OCI-LY1 (cell line): ENCODE results near the gene DYSF.

Source experiments
- EZH2 ChIP-seq: fragments of 200-600 bp; sonication (generic), shearing (Covaris generic); IDR thresholded peaks from 2 replicates; pipeline ENCODE4 v1.8.0; 2017; ENCODE audit warnings: borderline replicate concordance, mixed run types, mild to moderate bottlenecking, antibody characterized with exemption, low read length, moderate library complexity, mixed read lengths
- TF ChIP-seq, protein P1 (sequence below): fragments of 200-600 bp; sonication (generic), shearing (Covaris generic); IDR thresholded peaks from 2 replicates; pipeline ENCODE4 v1.5.1; 2017; ENCODE audit warnings: mild to moderate bottlenecking, antibody characterized with exemption, low read length, moderate library complexity, mixed read lengths

DNA sequence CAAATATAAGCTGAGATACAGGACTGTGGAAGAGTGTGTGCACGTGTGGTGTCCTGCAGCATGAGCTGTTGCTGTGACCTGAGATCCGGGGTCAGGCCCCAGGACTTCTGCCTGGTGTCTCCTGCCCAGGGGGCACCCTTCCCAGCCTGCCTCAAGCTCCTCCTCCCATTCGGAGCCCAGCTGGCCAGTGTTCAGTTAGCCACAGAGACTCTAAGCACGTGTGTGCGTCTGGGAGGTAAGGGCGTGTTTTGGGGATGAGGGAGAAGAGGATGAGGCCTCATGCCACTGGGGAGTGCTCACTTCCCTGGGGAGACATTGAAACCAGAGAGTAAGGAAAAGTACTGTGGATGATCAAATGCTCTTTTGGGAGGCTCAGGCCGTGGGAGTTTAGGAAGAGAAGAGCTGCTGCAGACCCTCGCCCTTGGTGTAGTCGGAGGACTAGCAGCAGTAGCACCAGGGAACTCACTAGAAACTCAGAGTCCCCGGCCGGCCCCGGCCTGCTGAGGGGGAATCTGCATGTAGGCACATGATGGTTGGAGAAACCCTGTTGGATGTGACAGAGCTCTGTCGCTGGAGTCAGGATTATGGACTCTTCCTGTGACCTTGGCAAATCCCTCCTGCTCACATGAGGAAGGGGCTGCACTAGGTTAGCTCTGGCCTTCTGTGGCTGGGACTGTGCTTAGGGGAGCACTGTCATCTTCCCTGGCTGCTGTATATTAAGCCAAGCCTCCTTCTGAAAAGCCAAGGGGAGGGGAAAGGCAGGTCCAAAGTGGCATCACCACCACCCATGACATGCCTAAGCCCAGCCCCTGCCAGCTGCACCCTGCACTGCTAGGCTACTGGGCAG is 231.1 kb downstream of the DYSF start:
- no peak for TF ChIP-seq EZH2
- TF ChIP-seq, protein P1, sequence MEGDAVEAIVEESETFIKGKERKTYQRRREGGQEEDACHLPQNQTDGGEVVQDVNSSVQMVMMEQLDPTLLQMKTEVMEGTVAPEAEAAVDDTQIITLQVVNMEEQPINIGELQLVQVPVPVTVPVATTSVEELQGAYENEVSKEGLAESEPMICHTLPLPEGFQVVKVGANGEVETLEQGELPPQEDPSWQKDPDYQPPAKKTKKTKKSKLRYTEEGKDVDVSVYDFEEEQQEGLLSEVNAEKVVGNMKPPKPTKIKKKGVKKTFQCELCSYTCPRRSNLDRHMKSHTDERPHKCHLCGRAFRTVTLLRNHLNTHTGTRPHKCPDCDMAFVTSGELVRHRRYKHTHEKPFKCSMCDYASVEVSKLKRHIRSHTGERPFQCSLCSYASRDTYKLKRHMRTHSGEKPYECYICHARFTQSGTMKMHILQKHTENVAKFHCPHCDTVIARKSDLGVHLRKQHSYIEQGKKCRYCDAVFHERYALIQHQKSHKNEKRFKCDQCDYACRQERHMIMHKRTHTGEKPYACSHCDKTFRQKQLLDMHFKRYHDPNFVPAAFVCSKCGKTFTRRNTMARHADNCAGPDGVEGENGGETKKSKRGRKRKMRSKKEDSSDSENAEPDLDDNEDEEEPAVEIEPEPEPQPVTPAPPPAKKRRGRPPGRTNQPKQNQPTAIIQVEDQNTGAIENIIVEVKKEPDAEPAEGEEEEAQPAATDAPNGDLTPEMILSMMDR = no peak
